ENCODE measurements around the gene KCTD16. TPM values are rescaled to one million over a fixed set of nuclear protein-coding genes. Genes with fewer than 3 reads are reported as not detected.

Gene KCTD16
- total RNA-seq, 2 donors from 2014 or later: 0.29 to 0.44 TPM

GRCh38 chr5:144422018-144422727, 251.5 kb downstream of the KCTD16 start:
- DNase-seq: no peak
- Histone ChIP-seq H3K9ac (ENCODE audit: extremely low read depth, low read length, poor library complexity, severe bottlenecking) (no peak overlapping the region), H3K4me3 (ENCODE audit: low read length) (no peak overlapping the region), H3K36me3 (ENCODE audit: control insufficient read depth, insufficient read depth, low read length) (no peaks in the 10 kb centered on the region), H3K27me3 (ENCODE audit: control insufficient read depth, insufficient read depth, low read length, poor library complexity, severe bottlenecking) (no peaks in the 10 kb centered on the region), H3K9me3 (ENCODE audit: control insufficient read depth, low read length) (no peaks in the 10 kb centered on the region), H3K4me1 (ENCODE audit: control insufficient read depth, insufficient read depth, low read length) (peaks cover 12% of the 10 kb centered on the region), H3K27ac (ENCODE audit: low read depth, low read length) (no peak overlapping the region)
- Mint-ChIP-seq H3K27me3 (ENCODE audit: insufficient read depth) (no peaks in the 10 kb centered on the region), H3K4me1 (peaks cover 12% of the 10 kb centered on the region), H3K36me3 (ENCODE audit: low read depth) (no peaks in the 10 kb centered on the region), H3K4me3 (no peak overlapping the region), H3K27ac (no peak overlapping the region), H3K9me3 (peaks cover 5% of the 10 kb centered on the region)
- TF ChIP-seq CTCF (conservative IDR thresholded peaks at IDR 0.05): no peak
- WGBS, 2 experiments (ENCODE audit: insufficient coverage in 1 of 2, insufficient read length in 1 of 2): 98% methylated on average over 2 of the region's 2 CpGs; no CpG with 5 or more reads in 1 of the 2 experiments

- Histone ChIP-seq H3K9ac (ENCODE audit: extremely low read depth, low read length, poor library complexity, severe bottlenecking) (no peak overlapping the region), H3K9me3 (ENCODE audit: control insufficient read depth, low read length) (no peaks in the 10 kb centered on the region), H3K4me3 (ENCODE audit: low read length) (no peak overlapping the region), H3K27ac (ENCODE audit: low read depth, low read length) (no peak overlapping the region), H3K27me3 (ENCODE audit: control insufficient read depth, insufficient read depth, low read length, poor library complexity, severe bottlenecking) (no peaks in the 10 kb centered on the region), H3K4me1 (ENCODE audit: control insufficient read depth, insufficient read depth, low read length) (peaks cover under 1% of the 10 kb centered on the region), H3K36me3 (ENCODE audit: control insufficient read depth, insufficient read depth, low read length) (no peaks in the 10 kb centered on the region)
- Mint-ChIP-seq H3K4me1 (peaks cover under 1% of the 10 kb centered on the region), H3K27ac (no peak overlapping the region), H3K9me3 (no peaks in the 10 kb centered on the region), H3K27me3 (ENCODE audit: insufficient read depth) (no peaks in the 10 kb centered on the region), H3K4me3 (no peak overlapping the region), H3K36me3 (ENCODE audit: low read depth) (no peaks in the 10 kb centered on the region)
- no peak for TF ChIP-seq CTCF (conservative IDR thresholded peaks at IDR 0.05)
- no peak for DNase-seq
- 100% methylated on average over 1 of the region's 1 CpG; no CpG with 5 or more reads in 1 of the 2 experiments for WGBS, 2 experiments (ENCODE audit: insufficient coverage in 1 of 2, insufficient read length in 1 of 2)
Observed at GRCh38 chr5:144427866-144428265, 257.2 kb downstream of the KCTD16 start.

GRCh38 chr5:144428326-144428725, 257.7 kb downstream of the KCTD16 start:
- no peaks in the 10 kb centered on the region for H3K9me3 ChIP-seq (ENCODE audit: control insufficient read depth, low read length)
- no peak overlapping the region for H3K4me3 ChIP-seq (ENCODE audit: low read length)
- H3K9ac ChIP-seq (ENCODE audit: extremely low read depth, low read length, poor library complexity, severe bottlenecking): no peak overlapping the region
- no peak overlapping the region for H3K27ac ChIP-seq (ENCODE audit: low read depth, low read length)
- Mint-ChIP-seq H3K4me3 (no peak overlapping the region), H3K4me1 (peaks cover 5% of the 10 kb centered on the region), H3K9me3 (no peaks in the 10 kb centered on the region), H3K36me3 (ENCODE audit: low read depth) (no peaks in the 10 kb centered on the region), H3K27ac (no peak overlapping the region), H3K27me3 (ENCODE audit: insufficient read depth) (no peaks in the 10 kb centered on the region)
- 96% methylated on average over 1 of the region's 1 CpG; no CpG with 5 or more reads in 1 of the 2 experiments for WGBS, 2 experiments (ENCODE audit: insufficient coverage in 1 of 2, insufficient read length in 1 of 2)
- H3K27me3 ChIP-seq (ENCODE audit: control insufficient read depth, insufficient read depth, low read length, poor library complexity, severe bottlenecking): no peaks in the 10 kb centered on the region
- H3K4me1 ChIP-seq (ENCODE audit: control insufficient read depth, insufficient read depth, low read length): peaks cover 5% of the 10 kb centered on the region
- no peak for TF ChIP-seq CTCF (conservative IDR thresholded peaks at IDR 0.05)
- no peaks in the 10 kb centered on the region for H3K36me3 ChIP-seq (ENCODE audit: control insufficient read depth, insufficient read depth, low read length)
- no peak for DNase-seq

Data from endodermal cell (in vitro differentiated cells).